NCI-H524 treated with DMSO at 0.1 percent for 48 hours (cell line): Measurements from ENCODE around the gene ZNF587B.
"Not testable (repeated sequence)": the region's sequence is repeated elsewhere in the genome, so short reads cannot be mapped to it uniquely, and the experiment has no call there.

Experiments
- DNase-seq: peaks from one replicate; lab custom pipeline; 2025; lab: John Stamatoyannopoulos, UW

ZNF587B gene

DNA sequence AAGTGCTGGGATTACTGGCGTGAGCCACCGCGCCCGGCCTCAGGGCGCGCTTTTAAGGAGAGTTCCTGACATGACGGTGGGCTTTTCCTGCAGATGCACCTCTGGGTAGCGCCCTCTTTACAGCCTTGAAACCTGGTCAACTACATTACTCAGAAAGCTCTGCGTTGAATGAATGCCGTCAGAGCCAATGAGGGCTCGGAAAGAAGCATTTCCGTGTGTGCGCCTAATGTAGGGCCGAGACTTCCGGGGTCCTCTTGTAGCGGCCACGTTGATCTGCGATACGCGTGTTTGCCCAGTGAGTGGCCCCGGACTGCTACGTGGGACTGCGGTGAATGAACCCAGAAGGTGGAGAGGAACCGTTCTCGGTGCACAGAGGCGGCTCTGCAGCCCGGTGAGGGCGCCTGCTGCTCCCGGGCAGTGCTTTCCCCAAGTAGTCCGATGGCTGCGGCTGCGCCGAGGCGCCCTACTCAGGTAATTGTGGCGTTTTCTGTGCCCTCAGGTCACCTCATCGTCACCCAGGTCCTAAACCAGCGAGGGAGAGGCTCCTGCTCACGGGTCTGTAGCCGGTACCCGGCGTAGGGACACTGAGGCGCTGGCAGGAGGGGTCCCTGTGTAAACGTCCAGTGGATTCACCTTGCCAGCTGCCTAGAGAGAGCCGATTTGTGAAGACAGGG, 10.5 kb upstream of the ZNF587B start:
- peak; percentile 79 for DNase-seq

DNA sequence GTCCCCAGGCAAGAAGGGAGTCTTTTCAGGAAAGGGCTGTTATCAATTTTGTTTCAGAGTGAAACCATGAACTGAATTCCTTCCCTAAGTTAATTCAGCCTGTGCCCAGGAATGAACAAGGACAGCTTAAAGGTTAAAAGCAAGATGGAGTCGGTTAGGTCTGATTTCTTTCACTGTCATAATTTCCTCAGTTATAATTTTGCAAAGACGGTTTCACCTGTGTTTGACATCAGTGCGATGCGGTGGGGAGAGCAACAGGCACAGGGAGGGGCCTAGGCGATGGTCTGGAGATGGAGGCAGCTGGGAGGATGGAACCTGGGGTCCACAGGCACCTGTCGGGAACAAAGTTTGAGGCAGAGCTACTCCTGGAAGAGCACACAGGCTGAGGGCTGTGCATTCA, 9.5 kb upstream of the ZNF587B start:
- no peak for DNase-seq

DNA sequence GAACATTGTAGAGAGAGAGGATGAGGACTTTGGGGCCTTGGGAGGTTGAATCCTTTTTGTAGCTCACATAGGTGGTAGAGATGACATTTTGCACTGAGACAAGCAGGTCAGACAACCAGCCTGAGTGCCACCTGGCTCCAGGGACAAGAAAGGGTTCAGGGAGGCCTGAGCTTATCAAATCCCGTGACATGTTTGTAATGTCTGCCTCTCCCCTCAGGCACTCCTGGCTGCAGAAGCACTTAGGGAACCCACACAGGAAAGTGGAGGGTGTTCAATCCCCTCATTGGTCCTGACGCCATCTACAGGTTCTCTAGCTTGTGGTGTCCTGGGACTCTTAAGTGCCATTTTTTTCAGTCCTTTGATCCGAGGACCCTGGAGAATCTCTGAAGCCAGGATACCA, 9.0 kb upstream of the ZNF587B start:
- DNase-seq, result not testable (repeated sequence)

DNA sequence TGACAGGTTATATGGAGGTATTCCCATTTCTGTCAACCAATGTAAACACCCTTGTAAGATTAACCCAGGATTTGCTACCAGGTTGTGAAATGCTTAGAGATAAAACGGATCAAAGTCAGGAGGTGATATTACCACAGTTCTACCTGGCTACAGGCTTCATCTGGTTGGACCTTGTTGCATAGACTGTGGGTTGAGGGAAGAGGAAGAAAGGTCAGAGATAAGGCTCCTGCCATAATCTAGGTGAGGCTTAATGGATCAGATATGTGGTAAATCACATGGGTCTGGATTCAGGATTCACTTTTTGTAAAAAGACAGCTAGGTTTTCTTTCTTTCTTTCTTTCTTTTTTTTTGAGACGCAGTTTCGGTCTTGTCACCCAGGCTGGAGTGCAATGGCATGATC, 8.6 kb upstream of the ZNF587B start:
- not testable (repeated sequence) for DNase-seq

DNA sequence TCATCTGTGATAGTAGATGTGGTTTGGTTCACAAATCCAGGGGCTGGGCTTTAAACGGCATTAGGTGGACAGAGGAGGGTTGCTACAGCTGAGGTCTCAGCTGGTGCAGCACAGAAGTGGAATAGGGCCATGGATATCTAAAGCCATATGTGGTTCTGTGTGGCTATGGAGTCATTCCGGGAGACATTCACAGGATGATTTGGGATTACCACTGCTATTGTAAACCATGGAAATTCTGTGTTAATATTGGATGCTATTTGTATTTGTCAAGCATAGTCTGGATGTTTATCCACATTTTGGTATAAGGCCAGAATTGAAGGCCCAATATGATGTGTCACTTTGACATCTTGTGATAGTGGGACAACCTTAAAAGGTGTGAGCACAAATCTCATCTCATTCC, 6.9 kb upstream of the ZNF587B start:
- not testable (repeated sequence) for DNase-seq

DNA sequence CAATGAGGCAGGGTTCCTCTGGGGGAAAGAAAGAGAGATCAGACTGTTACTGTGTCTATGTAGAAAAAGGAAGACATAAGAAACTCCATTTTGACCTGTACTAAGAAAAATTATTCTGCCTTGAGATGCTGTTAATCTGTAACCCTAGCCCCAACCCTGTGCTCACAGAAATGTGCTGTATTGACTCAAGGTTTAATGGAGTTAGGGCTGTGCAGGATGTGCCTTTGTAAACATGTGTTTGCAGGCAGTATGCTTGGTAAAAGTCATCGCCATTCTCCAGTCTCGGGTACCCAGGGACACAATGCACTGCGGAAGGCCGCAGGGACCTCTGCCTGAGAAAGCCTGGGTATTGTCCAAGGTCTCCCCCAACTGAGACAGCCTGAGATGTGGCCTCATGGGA, 6.5 kb upstream of the ZNF587B start:
- DNase-seq, result not testable (repeated sequence)

DNA sequence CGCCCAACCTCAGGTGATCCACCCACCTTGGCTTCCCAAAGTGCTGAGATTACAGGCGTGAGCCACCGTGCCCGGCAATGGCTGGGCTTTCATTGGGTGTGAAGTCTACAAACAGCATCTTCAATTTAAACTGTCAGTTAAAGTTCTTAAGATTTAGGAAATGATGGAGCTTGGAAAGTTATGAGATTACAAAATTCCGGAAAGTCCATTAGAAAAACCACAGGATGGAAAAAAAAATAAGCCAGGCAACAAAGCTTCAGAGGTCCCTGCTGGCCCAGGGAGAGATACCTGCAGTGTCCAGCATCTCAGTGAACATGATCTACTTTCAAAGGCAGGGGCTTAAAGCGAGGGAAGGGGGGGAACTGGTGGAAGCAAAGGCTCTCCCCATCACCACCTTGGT, 4.6 kb upstream of the ZNF587B start:
- DNase-seq, result no peak

DNA sequence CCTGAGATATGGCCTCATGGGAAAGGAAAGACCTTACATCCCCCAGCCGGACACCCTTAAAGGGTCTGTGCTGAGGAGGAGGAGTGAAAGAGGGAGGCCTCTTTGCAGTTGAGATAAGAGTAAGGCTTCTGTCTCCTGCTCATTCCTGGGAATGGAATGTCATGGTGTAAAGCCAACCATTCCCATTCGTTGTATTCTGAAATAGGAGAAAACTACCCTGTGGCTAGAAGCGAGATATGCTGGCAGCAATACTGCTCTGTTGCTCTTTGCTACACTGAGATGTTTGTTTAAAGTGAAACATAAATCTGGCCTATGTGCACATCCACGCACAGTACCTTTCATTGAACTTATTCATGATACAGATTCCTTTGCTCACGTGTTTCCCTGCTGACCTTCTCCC, 783 bp upstream of the ZNF587B start:
- DNase-seq, result no peak

DNA sequence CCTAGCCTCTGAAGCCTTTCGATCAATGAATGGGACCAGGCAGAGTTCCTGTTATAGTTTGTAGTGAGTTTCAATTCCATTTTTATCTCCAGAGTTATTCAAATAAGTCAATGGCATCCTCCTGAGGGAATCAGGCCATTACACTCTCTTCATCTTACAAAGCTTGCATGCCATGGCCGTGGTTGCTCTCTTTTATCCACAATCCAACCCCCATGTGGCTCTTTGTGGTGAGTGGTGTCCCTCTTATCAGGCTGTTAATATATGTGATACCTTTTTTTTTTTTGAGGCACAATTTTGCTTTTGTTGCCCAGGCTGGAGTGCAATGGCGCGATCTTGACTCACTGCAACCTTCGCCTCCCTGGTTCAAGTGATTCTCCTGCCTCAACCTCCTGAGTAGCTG, 6.9 kb downstream of the ZNF587B start:
- DNase-seq, result not testable (repeated sequence)

DNA sequence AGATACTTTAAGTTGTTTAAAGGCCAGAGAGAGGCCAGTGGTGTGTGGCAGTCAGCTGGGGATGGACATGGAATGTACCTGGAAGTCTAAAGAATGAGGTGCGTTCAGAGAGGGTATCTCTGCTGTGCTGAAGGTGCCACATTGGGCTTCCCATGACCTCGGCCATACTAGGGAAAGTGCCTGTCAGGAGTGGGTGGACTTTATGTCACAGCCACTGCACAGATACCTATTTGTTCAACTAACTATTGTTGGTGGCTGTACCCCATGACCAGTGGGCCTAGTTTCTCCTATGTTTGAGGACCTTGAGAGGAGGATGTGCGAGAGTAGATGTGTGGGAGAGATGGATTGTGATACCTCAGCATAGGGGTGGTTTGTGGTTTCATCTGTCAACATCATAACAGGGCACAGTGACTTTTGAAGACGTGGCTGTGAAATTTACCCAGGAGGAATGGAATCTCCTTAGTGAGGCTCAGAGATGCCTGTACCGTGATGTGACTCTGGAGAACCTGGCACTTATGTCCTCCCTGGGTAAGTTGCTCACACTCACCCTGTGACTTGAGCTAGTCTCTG, 8.6 kb downstream of the ZNF587B start:
- DNase-seq, result not testable (repeated sequence)

DNA sequence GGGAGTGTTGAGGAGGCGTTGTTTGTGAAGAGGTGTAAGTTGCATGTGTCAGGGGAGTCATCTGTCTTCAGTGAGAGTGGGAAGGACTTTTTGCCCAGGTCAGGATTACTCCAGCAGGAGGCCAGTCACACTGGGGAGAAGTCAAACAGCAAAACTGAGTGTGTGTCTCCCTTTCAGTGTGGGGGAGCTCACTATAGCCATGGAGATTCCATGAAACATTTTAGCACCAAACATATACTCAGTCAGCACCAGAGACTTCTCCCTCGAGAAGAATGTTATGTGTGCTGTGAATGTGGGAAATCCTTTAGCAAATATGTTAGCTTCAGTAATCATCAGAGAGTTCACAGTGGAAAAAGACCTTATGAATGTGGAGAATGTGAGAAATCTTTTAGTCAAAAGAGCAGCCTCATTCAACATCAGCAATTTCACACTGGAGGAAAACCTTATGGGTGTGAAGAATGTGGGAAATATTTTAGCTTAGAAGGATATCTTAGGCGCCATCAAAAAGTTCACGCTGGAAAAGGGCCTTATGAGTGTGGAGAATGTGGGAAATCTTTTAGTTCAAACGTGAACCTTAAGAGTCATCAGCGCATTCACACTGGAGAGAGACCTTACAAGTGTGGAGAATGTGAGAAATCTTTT, 11.1 kb downstream of the ZNF587B start:
- no peak for DNase-seq

DNA sequence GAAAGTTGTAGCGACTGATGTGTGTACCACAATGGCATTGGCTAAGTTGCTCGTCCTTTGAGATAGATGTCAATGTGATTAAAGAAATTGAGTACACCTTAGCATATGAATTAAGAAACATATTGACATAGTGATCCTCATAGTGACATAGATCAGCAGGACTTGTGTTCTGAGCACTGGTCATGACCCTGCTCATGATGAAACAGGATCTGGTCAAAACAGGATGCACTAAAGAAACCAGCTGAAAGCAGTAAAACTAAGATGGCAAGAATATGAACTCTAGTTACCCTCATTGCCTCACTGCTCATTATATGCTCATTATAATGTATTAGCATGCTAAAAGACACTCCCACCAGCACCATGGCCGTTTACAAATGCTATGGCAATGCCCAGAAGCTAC, 17.1 kb downstream of the ZNF587B start:
- not testable (repeated sequence) for DNase-seq

DNA sequence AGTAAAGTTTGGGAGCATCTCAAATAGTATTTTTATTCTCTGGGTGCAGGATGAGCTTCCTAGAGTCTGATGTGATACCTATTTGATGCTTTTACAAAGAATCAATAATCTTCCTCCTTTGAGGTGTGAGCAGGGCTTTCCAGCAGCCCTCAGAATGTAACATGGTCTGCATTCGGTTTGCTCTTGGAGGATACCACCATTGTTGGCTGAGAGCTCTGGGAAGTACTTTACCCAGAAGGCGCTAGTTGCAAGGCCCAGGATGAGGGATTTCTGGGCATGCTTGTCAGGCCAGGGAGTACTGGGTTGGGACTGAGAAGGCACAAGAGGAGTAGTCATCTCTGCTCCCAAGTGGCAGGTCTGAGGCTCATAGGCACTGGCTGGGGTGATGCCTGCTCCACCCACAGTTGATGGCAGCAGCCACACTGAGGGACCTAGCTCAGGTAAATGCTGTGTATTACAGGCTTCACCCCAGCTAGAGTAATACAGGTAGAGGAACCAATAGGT, 19.1 kb downstream of the ZNF587B start:
- not testable (repeated sequence) for DNase-seq

DNA sequence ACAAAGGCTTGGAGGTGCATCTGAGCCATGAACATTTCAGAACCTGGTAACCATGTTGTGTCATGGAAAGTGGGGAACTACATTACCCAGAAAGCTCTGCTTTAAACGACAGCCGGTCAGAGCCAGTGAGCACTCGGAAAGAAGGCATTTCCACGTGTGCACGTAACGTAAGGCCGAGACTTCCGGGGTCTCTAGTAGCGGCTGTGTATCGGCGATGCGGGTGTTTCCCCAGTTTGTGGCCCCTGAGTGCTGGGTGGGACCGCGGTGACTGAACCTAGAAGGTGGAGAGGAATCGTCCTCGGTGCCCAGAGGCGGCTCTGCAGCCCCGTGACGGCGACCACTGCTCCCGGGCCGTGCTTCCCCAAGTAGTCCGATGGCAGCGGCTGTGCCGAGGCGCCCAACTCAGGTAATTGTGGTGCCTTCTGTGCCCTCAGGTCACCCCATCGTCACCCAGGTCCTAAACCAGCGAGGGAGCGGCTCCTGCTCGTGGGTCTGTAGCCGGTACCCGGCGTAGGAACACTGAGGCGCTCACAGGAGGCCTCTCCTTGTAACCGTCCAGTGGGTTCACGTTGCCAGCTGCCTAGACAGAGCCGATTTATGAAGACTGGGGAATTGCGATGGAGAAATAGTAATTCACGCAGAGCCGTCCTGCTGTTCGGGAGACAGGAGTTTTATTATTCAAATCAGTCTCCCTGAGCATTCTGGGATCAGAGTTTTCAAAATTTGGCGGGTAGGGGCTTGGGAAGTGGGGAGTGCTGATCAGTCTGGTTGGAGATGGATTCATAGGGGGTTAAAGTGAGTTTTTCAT, 19.8 kb downstream of the ZNF587B start, which contains the start of gene ZNF587:
TSS of gene ZNF587 (plus strand) at position 194 of the 808 bp plus-strand sequence. CDS start at position 374, 180 bp downstream.
- DNase-seq, result peak; percentile 45

DNA sequence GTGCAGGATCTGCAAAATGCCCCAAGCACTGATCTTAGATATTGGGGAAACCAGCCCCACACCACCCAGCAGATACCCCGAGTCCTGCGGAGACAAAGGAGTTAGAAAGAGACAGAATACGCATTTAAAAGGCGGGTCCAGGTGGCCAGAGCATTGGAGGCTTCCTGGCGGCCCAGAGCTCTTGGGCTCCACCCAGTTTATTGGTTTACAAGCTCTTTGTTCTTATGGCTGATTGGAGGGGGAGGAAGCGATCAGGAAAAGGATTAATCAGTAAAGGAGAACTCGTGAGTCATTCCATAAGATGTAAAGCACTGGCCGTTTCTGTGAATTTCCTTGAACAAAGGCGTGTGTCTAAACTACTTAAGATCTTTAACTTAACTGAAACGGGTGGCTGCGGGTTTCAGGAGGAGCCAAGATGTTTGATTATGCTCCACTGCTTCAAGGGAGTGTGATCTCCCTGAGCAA, 20.5 kb downstream of the ZNF587B start:
- no peak for DNase-seq

DNA sequence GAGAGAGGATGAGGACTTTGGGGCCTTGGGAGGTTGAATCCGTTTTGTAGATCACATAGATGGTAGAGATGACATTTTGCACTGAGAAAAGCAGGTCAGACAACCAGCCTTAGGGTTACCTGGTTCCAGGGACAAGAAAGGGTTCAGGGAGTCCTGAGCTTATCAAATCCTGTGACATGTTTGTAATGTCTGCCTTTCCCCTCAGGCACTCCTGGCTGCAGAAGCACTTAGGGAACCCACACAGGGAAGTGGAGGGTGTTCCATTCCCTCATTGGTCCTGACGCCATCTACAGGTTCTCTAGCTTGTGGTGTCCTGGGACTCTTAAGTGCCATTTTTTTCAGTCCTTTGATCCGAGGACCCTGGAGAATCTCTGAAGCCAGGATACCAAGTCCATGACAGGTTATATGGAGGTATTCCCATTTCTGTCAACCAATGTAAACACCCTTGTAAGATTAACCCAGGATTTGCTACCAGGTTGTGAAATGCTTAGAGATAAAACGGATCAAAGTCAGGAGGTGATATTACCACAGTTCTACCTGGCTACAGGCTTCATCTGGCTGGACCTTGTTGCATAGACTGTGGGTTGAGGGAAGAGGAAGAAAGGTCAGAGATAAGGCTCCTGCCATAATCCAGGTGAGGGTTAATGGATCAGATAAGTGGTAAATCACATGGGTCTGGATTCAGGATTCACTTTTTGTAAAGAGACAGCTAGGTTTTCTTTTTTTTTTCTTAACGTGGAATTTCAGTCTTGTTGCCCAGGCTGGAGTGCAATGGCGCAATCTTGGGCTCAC, 21.9 kb downstream of the ZNF587B start:
- not testable (repeated sequence) for DNase-seq

DNA sequence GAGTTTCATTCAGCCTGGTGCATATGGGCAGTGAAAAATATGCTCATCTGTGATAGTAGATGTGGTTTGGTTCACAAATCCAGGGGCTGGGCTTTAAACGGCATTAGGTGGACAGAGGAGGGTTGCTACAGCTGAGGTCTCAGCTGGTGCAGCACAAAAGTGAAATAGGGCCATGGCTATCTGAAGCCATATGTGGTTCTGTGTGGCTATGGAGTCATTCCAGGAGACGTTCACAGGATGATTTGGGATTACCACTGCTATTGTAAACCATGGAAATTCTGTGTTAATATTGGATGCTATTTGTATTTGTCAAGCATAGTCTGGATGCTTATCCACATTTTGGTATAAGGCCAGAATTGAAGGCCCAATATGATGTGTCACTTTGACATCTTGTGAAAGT, 24.0 kb downstream of the ZNF587B start:
- not testable (repeated sequence) for DNase-seq

DNA sequence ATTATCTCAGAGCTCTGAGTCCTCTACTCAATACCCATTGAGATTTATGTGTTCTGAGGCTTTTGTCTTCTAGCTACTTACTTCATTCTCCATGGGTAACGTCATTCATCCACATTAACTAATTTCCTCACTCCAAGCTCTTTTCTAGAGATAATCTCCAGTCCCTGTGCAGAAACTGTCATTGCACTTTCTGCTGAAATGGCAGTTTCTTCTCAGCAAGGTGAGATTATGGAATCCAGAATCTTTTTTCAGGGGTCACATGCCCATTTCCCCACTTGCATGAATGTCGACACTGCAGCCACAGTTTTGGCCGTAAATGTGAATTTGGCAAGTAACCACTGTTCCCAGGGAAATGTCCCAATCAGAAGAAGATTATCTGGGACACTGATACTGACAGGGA, 32.3 kb downstream of the ZNF587B start:
- DNase-seq, result not testable (repeated sequence)

DNA sequence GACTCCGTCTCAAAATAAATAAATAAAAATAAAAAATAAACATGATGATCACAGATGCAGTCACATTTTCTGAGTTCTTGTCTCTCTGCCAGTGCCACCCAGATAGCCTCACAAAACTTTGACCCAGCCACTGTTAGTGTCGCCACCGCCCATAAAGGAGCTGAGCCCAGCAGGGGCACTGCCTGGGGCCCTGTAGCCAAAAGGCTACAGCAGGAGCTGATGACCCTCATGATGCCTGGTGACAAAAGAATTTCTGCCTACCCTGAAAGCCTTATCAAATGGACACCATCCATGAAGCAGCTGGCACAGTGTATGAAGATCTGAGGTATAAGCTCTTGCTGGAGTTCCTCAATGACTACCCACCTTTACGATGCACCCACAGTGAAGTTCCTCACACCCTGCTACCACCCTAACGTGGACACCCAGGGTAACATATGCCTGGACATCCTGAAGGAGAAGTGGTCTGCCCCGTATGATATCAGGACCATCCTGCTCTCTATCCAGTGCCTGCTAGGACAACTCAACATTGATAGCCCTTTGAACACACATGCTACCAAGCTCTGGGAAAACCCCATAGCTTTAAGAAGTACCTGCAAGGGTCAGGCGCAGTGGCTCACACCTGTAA, 37.9 kb downstream of the ZNF587B start:
- no peak for DNase-seq

DNA sequence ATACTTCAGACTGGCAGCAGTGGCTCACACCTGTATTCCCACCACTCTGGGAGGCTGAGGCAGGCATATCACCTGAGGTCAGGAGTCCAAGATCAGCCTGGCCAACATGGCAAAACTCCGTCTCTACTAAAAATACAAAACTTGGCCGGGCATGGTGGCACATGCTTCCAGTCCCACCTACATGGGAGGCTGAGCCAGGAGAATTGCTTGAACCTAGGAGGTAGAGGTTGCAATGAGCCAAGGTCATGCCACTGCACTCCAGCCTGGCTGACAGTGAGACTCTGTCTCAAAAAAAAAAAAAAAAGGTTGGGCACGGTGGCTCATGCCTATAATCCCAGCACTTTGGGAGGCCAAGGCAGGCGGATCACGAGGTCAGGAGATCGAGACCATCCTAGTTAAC, 39.6 kb downstream of the ZNF587B start:
- DNase-seq, result not testable (repeated sequence)

DNA sequence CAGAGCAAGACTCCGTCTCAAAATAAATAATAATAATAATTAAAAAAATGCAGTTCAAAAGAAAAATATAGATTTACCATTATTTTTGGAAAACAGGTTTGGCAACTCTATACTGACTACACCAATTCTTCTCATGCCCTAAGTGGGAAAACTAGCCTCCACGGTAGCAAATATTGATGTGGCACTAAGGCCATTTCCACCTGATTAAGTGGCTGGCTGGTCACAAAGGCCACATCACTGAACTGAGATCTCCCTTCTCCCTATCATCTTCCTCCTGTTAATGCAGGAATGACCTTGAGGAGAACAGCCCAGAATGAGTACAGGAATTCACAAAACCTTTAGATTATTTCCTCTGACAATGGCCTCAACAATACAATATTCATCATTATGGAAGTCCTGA, 40.1 kb downstream of the ZNF587B start:
- no peak for DNase-seq
